ENCODE results near the gene PRKAR1B. TPM values are rescaled to one million over a fixed set of nuclear protein-coding genes. Genes with fewer than 3 reads are reported as not detected.

The PRKAR1B gene
- total RNA-seq, 1 donor from 2014 or later: 39.5 TPM

DNA sequence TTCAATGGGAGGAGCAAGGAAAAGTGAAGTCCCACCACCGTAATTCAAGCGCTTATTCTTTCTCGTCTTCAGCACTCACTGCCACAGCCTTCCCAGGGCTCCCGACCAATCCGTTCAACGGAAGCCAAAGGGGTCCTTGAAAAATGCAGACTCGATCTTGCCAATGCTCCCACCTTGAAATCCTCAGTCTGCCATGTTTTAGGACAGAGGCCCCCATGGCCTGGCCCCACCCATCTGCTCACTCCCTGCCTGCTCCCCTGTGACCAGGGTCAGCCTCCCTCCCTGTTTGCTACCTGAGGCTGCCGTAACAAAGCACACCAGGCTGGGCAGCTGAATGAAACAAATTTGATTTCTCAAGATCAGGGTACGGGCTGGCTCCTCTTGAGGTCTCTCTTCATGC is 3.5 kb downstream of the PRKAR1B start:
- DNase-seq (ENCODE audit: low read depth in 2 of 2): no peak

- DNase-seq (ENCODE audit: low read depth in 2 of 2): no peak
Observed at GRCh38 chr7:721619-722248, 5.3 kb downstream of the PRKAR1B start.

GRCh38 chr7:716636-717035 is 10.4 kb downstream of the PRKAR1B start:
- DNase-seq (ENCODE audit: low read depth in 2 of 2): no peak

GRCh38 chr7:716222-716621 is 10.9 kb downstream of the PRKAR1B start:
- DNase-seq (ENCODE audit: low read depth in 2 of 2): no peak

DNA sequence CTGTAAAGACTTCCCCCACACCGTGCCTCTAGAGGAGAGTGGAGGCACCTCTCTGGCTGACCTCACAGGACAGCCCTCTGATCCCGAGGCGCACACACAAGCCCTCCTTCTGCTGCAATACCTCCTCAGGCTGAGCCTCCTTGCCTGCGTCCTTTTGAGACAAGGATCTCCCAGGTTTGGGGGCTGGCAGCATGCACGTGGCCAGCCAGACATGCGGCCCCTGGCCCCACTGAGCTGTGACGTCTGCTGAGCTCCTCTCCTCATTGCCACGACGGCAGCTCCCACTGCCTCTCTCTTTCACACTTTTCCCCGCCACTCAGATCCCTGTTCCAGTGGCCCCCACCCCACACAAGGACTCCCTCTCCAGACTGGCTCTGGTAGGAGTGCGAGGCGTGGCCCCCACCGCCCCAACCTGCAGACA is 12.8 kb downstream of the PRKAR1B start:
- DNase-seq (ENCODE audit: low read depth in 2 of 2): no peak

DNA sequence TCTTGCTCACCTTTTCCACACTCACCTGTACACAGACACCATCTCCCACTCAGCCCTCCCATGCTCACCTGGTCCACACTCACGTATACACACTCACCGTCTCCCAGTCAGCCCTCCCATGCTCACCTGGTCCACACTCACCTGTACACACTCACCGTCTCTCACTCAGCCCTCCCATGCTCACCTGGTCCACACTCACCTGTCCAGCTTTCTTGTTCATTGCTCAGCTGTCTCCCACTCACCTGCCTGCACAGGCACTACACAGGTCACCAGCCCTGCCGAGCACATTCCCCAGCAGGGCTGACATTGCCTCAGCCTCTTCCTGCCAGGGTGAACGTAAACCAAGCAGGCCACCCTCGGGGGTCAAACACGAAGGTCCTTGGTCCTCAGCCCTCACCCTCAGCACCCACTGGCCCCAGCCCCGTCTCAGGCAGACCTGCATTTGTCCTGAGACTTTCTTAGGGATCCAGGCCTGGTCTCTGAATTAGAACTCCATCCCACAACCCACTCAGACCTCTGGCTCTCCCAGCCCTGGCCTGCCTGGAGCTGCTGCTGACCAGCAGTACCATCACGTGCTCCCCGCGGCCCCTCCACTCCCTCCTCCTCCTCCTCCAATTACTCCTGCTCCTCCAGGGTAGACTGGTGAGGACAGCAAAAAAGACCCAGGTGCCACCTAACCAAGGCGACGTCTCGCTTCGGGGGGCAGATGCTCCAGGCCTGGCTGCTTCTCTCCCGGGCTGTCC is 13.4 kb downstream of the PRKAR1B start:
- no peak for DNase-seq (ENCODE audit: low read depth in 2 of 2)

DNA sequence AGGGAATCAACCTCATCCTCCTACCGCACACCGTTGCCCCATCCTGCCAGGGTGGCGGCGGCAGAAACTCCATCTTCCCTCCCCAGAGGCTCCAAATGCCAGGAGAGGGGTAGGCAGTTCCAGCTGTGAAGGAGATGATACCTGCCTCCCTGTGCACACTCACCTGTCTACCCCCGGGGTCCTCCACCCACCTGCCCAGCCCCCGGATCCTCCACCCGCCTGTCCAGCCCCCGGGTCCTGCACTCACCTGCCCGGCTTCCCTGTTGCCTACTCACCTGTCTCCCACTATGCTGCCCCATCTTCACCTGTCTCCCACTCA is 14.0 kb downstream of the PRKAR1B start:
- no peak for DNase-seq (ENCODE audit: low read depth in 2 of 2)

GRCh38 chr7:712381-713138 is 14.5 kb downstream of the PRKAR1B start:
- DNase-seq (ENCODE audit: low read depth in 2 of 2): no peak

DNA sequence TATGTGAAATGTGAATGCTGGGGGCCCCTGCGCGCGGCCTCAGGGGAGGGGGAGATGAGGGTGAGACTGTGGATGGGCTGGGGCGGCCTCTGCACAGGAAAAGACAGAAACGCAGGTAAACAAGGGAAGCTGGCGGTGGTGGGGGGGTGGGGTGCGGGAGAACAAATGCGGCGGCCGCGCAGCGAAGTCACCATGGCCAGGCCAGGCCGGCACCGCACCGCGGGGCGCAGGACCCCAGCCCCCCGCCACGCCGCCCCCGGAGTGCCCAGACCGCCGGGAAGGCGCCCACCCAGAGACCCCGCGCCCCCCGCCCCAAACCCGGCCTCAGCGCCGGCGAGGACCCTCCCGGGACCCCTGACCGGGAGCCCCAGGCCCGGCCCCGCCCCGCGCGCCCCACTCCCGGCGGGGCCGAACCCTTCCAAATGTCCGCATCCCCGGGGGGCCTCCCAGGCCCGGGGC is 15.1 kb downstream of the PRKAR1B start:
- DNase-seq (ENCODE audit: low read depth in 2 of 2): no peak

- peak in 1 of 2 donors; percentile 49 for DNase-seq (ENCODE audit: low read depth in 2 of 2)
Observed at GRCh38 chr7:711093-711921, 15.8 kb downstream of the PRKAR1B start.

DNA sequence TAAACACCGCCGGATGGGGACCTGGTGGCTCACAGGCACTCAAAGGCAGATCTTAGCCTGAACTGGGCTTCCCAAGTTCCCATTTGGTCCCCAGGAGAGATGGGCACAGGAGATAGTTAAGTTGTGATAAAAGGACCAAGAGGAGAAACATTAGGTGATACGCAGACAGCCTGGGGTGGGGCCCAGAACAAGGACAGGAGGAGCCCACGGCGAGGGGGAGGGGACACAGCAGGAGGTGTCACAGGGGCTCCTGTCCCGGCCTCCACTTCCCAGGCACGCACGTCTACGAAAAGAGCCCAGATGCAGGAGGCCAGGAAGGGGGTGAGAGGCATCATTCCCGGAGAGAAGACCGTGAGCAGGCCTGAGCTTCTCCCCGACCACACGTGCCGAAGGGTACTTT is 16.9 kb downstream of the PRKAR1B start:
- DNase-seq (ENCODE audit: low read depth in 2 of 2): no peak

GRCh38 chr7:707296-708000 is 19.6 kb downstream of the PRKAR1B start:
- DNase-seq (ENCODE audit: low read depth in 2 of 2): no peak

DNA sequence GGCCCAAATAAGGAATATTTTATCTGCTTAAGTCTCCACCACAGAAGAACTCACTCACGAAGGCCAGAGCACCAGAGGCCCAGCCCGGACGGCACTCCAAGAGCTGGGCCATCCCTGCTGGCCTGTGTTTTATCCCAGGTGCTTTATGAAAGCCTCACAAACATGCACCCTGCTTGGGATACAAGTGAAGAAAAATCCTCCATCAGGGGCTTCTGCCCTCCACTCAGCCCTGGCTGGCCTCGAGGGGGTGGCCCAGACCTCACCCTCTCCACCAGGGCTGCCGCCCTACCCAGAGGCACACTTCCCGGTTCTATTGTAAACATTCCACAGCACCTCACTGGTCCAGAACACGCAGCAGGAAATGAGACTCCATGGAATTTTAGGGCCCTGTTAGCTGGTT is 20.4 kb downstream of the PRKAR1B start:
- no peak for DNase-seq (ENCODE audit: low read depth in 2 of 2)

DNA sequence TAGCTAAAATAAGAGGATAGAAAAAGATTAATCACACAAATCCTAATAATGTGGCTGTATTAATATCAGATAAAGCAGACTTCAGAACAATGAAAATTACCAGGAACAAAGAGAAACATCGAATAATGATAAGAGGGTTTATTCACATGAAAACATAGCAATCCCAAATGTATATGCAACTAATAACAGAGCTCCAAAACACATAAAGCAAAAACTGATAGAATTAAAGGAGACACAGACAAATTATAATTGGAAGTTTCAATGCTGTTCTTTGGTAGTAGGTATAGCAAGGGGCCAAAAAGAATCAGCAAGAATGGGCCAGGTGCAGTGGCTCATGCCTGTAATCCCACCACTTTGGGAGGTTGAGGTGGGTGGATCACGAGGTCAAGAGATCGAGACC is 24.0 kb downstream of the PRKAR1B start:
- no peak for DNase-seq (ENCODE audit: low read depth in 2 of 2)

GRCh38 chr7:701086-701671 is 25.9 kb downstream of the PRKAR1B start:
- no peak for DNase-seq (ENCODE audit: low read depth in 2 of 2)

DNA sequence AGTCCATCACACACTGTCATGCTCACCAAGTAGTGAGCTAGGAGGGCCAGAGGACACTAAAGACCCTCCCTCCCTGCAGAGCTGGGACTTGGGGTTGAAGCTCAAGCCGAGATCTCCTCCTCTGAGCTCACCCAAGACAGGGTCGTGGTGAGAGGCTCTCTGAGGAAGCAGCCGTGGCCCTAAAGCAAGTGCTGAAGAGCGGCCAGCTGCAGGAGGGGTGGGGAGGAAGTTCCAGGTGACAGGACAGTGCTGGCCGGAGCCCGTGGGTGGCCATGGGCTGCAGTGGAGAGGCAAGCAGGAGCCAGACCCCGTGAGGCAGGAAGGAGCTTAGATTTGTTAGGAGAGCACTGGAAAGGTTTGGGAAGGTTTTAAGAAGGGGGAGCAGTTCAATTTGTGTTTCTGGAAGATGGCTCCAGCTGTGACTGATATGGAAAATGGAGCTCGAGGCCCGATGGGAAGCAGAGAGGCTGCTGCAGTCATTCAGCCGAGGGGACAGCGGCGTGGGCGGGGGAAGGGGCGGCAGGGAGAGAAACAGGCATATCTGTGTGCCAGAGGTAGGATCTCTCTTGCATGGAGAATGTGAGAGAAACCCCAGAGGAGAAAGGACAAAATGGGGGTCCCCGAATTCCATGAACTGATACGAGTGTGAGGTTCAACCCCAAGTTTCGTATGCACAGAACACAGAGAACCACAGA is 27.5 kb downstream of the PRKAR1B start:
- DNase-seq (ENCODE audit: low read depth in 2 of 2): no peak

GRCh38 chr7:698515-699475 is 28.3 kb downstream of the PRKAR1B start:
- DNase-seq (ENCODE audit: low read depth in 2 of 2): peak; percentile 64 to 78

GRCh38 chr7:696812-697551 is 30.1 kb downstream of the PRKAR1B start:
- peak; percentile 75 for DNase-seq (ENCODE audit: low read depth in 2 of 2)

All from dermis microvascular lymphatic vessel endothelial cell (primary cell).